GM10266 (cell line): ENCODE results near the gene BABAM2.

ENCODE experiments used
- DNase-seq: peaks from one replicate; pipeline ENCODE4 v3.0.0; 2012; ENCODE audit errors: extremely low spot score
- CTCF ChIP-seq: IDR thresholded peaks from 2 replicates; pipeline ENCODE4 v1.5.1; 2012; ENCODE audit warnings: mild to moderate bottlenecking, low read depth; ENCODE audit not compliant: control insufficient read depth, insufficient read depth; ENCODE audit errors: missing control alignments

BABAM2 gene

GRCh38 chr2:28225473-28226080 lies 335.0 kb downstream of the BABAM2 start:
- no peak for TF ChIP-seq CTCF
- DNase-seq, result no peak

GRCh38 chr2:28226558-28226957 lies 336.0 kb downstream of the BABAM2 start:
- DNase-seq, result no peak
- no peak for TF ChIP-seq CTCF

DNA sequence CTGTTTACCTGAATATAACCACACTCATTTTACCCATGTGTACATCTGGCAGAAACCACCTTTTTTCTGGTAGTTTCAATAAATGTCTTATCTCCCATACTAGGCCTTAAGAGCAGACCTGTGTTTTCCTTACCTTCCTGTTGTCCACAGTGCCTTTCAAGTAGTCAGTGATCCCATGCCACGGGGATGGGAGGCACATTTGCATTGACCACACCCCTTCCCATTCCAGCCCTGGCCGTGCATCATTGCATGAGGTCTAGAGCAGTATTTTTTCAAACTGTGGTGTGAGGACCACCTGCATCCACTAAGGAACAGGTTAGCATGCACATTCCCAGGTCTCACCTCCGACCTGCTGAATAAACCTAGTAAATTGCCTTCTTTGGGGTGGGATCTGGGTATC lies 337.0 kb downstream of the BABAM2 start:
- DNase-seq, result no peak
- no peak for TF ChIP-seq CTCF

- TF ChIP-seq CTCF, result no peak
- DNase-seq, result no peak
Measured at GRCh38 chr2:28228434-28228995, 338.0 kb downstream of the BABAM2 start.

DNA sequence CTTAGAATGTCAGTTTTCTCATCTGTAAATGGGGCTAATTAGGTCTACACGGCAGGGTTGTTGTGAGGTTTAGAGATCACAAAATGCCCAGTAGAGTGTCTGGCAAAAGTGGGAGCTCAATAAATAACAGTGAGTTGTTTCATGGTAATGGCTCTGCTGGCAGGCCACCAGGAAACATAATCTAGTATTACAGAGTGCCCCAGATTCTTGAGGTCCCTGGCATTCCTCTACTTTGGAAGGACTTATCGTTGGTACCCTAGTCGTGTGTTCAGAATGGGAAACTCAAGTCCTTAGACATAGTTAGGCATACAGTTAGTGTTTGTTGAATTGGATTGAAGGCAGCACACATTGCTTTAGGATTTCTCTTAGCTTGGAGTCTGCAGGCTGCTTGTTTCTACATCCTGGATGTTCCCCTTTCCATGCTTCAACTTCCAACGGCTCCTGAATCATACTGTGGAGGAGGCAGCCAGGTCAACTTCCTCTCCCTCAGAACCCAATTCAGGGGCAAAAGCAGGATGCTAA lies 340.6 kb downstream of the BABAM2 start:
- DNase-seq, result no peak
- no peak for TF ChIP-seq CTCF

DNA sequence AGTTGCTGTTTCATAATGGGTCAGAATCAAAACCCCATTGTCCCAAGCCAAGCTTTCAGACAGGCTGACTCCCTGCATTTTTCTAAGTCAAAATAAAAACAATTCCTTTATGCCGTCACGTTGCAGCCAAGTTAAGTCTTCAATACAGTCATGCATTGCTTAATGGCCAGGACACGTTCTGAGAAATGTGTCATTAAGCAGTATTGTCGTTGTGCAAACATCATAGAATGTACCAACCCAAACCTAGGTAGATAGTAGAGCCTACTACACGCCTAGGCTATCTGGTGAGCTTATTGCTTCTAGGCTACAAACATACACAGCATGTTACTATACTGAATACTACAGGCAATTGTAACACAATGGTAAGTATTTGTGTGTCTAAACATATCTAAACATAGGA lies 341.8 kb downstream of the BABAM2 start:
- DNase-seq, result no peak
- no peak for TF ChIP-seq CTCF

DNA sequence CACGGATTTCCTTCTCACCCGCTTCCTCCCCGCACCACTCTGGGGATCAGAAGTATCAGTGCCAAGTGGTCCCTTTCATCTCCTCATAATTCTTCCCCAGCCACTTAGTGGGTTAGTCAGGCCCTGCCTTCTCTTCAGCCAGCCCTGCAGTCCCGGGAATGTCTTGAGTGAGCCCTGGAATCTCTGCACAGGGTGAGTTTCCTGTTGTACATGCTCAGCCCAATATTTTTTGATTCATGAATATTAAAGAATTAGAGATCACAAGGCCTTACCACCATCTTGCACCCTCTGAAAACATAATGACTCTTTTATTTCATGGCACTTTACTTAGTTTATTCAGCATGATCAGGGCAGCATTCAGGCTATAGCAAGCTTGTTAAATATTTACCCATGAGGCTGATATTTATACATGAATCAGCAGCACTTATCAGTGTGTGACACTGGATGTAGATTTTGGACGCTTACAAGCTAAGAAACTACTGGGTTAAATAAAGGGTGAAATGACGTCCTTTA lies 342.7 kb downstream of the BABAM2 start:
- DNase-seq, result no peak
- no peak for TF ChIP-seq CTCF
